Stimulated activated CD8-positive, alpha-beta memory T cell treated with anti-CD3 and anti-CD28 coated beads, Interleukin-2, amount 100 ng/mL, for 48 hours (primary cell): ENCODE measurements around the gene RSPH6A.

ENCODE experiments used
- DNase-seq, 2 donors: peaks; one replicate each; pipeline ENCODE4 v3.0.0-alpha.2; 2020; ENCODE audit warnings: low read depth in 2 of 2

Gene RSPH6A

DNA sequence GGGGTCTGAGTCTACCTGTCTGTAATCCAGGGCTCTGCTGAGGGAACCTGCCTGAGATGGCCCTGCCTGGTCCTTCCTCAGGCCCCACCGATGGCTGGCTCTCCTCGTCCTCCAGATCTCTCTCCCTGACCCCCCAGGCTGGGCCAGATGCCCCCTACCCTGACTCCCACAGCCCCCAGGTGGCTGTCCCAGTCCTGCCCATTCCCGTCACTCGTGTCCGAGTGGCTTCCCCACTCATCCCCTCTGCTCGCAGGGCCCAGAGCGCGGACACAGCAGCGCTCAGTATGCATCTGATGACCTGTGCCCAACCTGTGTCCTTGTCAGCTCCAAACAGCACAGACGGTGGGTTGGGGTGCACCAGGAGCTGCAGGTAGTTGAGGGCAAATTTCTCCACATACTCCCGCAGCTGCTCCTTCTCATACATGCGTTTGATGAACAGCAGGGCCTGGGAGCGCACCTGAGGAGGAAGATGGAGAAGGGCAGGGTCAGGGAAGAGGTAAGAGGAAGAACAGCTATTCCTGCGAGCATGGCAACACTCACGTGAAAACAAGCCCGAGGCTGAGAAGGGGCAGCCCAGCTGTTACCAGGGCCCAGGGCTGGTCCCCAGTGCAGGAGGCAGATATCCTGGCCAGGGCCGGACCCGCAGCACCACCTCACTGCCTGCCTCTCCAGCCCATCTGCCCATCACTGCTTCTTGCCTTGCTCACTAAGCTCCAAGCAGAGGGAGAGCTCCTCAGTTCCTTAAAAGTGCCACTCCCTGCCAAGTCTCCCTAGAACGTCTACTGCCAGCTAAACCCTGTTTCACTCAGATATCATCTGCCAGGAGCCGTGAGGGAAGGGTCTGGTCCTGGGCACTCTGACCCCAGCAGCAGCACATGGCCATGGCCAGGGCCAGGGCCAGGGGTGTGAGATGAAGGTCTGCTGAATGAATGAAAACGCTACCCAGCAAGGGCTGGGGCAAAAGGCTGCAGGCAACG is 11.1 kb upstream of the RSPH6A start:
- no peak for DNase-seq

DNA sequence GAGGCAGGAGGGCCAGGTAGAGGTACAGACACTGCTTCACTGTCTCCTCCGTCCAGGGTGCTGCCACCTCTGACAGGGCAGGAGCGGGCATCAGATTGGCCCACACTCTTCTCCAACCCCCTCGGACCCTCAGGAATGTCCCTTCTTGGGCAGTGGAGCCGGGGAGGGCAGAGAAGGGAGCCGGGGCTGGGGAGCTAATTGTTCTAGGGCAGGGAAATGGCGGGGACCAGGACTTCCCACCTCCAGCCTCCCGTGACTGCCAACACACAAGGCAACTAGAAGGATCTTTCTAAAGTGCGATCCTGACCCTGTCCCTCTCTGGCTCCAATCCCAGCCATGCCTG is 10.1 kb upstream of the RSPH6A start:
- no peak for DNase-seq

DNA sequence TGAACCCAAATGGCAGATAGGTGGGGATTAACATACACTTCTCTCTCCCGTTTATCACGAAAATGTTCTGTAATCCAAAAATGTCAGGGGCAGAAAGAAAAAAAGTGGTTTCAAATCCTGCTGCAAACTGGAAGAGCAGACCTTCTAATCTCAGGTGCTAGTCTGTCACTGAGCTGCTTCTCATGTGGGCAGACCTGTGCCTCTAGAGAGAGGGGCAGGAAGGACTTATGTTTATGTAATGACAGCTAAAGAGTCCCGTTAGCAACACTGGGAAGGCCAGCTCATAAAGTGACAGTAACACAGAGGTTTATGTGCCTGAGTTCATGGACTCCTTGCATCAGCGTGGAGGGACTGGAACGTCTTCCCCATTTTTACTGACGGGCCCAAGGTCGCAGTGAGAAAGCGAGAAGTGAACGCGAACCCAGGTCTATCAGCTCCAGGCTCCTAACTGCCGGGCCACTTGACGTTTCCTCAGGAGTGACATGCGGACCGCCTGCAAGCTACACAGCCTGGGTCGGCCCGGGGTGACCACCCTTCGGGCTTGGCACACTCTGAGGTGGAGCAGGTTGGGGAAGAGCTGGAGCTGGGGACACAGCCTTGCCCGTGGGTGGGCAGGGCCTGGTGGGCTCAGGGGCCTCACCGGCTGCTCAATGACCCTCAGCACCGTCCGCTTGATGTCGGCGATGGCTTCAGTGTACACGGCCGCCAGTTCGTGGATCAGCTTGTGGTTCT is 9.6 kb upstream of the RSPH6A start:
- no peak for DNase-seq

DNA sequence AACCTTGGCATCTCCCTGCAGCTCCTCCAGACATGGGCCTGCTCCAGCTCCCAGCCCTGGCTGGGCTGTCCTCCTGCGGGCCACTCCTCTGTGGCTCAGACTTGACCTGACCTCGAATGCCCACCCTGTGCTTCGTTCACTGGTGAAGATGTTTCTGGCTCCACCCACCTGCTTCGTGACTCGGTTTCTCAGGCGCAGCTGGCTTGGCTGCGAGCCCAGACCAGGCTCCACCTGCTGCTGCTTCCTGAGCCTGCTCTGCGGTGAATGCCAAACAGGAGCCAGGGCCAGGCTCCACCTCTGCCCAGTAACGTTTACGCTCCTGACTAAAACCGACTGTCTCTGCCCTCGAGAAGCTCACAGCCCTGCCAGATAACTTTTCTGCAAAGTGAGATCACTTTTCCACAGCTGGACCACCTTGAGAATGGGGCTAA is 8.9 kb upstream of the RSPH6A start:
- DNase-seq = no peak

DNA sequence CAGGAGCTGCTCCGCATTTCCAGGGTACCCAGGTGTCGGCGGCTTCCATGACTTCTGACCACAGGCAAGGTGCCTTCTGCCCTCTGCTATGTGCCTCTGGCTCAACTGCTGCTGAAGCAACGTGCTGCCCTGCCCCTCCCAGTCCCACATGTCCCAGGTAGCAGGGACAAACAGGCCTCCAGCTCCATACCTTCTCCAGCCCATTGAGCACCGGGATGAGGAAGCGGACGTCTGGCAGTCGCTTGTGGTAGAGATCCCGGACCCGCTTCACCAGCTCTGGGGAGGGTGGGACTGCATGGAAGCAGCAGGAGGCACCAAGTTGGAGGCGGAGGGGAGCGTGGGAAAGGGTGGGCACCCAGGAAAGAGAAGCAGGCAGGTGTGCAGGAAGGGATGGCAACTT is 8.1 kb upstream of the RSPH6A start:
- no peak for DNase-seq

DNA sequence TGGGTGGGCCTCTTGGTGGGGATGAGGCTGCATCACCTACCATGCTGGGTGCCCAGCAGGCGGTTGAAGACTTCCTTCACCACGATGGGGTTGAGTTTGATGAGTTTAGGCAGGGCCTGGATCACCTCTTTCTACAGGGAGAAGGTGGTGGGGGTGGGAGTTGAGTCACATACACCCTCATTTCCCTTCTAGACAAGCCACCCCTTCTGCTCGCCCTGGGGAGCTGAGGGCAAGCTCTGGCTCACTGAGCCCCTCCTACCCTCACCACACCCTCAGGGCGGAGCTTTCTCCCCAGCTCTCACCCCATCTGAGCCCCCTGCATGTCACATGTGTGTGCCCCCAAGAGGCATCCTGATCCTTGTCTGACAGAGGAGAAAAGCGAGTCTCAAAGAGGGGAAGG is 7.6 kb upstream of the RSPH6A start:
- no peak for DNase-seq

DNA sequence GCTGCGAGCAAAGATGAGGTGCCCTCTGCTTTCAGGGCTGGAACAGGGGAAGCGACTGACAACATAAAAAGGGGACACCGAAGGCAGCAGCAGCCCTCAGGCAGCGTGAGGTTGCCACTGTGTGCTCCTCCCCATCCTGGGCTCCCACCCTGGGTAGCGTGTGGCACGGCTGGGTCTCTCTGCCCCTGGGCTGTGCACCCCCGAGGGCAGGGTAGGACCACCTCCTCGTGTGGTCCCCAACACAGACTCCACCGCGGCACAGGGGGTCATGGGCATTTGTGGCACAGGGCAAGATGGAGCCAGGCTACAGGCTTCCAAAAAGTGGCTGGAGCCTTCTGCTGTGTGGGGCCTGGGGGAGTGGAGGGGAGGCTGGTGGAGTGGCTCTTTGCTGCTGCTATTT is 6.5 kb upstream of the RSPH6A start:
- DNase-seq = no peak

DNA sequence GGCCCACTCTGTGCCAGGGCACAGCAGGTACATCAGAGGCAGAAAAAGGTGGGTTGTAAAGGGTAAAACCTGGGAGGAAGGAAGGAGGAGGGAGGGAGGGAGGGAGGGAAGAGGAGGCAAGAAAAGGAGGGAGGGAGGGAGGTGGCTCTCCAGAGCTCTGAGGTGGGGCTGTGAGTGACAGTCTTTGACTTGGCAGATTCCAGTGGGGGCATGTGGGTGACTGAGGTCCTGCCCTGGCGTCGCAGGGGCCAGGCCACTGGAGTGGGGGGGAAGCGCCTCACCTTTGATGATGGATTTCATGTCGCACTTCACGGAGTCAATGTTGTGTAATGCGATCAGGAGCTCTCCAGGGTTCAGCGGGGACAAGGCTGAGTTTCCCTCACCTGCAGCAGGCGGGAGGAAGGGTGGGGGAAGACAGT is 6.0 kb upstream of the RSPH6A start:
- DNase-seq = no peak

DNA sequence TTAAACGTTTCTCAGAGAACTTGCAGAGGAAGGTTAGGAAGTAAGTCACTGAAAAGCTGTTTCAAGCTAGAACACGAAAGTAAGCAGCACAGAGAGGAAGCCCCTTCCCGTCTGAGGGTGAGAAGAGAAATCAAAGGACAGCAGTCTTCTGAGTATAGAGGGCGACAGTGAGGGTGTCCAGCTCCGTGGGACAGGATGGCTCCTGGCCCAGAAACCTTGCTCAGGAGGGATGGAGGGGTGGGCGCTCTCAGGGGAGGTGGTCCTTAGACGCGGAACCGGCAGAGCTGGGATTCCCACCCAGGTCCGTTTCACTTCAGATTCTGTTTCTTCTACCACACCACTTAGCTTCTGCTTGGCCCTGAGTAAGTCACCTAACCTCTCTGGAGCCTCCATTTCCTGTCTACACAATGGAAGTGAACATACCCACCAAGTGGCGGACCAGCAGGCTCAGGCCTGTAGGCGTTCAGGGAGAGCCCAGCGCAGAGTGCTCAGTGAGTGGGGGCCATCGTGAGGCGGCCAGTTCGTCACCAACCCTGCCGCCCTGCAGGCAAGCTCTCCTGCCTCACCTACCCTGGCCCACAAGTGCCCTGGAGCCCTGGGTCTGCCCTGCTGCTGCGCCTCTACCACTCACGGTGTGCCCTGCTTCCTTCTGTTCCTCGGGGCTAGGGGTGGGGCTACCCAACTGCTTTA is 5.5 kb upstream of the RSPH6A start:
- no peak for DNase-seq

DNA sequence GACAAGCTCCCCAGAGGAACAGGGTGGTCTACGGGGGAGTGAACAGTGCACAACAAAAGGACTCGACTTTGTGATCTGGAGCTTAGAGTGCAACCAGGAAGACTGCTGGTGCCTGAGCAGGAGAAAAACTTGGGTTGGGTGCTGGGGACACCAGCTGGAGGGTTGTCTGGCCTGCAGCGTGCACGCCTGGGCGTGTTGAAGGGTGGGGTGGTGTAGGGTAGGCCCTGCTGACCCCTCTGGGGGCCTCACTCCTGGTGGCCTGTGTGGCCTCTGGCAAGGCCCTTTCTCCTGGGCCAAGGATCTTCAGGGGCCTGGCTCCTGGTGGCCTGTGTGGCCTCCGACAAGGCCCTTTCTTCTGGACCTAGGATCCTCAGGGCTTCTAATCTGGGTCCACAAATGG is 4.7 kb upstream of the RSPH6A start:
- DNase-seq = no peak

DNA sequence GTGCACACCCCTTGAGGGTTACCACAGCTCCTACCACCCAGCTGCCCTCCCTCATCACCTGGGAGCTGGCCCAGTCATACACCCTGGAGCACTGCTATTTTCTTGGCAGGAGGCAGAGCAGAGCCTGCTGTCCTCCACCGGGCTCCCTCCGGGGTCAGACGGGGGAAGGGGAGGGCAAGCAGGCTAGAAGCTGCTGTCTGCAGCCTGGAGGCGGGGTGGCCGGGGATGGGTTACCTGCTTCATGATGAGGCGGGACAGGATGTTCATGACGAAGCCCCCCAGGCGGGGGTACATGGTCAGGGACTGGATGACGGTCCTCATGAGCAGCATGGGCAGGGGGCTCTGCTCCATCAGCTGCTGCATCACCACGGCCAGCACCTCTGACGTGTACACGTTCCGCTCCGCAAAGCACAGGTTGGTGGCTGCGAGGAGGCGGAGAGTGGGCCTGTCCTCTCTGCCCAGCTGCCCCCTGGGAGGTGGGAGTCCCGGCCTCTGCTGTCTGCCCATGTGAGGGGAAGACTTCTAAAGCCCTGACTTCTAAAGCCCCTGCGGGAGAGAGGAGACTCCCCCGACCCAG is 2.7 kb upstream of the RSPH6A start:
- no peak for DNase-seq

DNA sequence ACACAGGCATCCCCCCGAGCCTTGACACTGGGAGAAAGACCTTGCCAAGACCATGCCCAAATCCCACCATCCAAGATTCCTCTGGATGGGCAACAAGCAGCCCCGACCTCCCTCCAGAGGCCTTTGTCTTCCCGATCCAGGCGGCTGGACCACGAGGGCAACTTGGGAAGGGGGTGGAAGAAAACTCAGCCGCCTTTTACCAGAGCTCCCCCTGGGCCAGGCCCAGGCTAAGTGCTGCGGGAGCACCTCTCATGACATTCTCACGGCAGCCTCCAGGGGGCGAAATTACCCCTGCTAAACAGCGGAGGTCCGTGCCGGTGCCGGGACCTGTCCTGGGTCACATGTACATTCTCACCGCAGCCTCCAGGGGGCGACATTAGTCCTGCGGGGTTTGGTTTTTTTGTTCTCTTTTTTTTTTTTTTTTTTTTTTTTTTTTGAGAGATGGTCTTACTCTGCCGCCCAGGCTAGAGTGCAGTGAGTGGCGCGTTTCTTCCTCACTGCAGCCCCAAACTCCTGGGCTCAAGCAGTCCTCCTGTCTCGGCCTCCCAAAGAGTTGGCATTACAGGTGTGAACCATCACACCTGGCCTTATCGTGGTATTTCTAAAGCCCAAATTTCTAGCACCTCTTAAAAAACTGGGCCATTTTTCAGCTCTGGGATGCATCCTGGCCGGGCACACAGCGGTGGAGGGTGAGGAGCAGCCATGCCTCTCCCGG is 2.1 kb upstream of the RSPH6A start:
- DNase-seq = peak; percentile 91 to 96

DNA sequence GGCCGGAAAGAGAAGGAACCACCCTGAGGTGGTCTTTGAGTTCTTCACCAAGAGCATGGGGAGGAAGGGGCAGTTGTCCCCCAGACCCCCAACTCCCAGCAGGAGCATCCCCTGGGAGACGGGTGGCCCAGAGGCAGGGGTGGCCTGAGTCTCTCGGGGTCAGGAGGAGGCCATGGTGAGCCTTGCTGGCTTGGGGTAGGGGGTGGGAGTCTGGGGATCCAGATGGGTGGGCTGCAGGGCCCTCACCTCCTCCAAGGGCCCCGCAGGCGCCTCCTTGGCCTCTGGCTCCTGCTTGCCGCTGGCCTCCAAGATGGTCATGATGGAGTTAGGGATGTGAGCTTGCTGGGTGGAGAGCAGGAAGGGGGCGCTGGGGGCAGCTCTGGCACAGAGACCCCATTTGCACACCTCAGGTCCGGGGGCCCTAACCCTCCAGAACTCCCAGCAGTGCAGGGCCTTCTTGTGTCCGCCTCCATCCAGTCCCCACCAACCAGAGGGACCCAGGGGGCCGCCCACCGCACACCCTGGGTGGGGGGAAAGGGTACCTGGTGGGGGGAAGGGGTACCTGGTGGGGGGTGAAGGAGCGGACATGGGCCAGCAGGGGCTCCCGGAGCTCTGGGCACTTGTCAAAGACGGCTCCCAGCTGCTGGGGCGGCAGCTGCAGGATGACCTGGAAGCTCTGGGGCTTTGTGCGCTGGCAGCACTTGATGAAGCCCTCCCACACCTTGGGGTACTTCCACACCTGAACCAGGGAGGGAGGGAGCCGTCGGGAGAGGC is 1.3 kb upstream of the RSPH6A start:
- DNase-seq = no peak

DNA sequence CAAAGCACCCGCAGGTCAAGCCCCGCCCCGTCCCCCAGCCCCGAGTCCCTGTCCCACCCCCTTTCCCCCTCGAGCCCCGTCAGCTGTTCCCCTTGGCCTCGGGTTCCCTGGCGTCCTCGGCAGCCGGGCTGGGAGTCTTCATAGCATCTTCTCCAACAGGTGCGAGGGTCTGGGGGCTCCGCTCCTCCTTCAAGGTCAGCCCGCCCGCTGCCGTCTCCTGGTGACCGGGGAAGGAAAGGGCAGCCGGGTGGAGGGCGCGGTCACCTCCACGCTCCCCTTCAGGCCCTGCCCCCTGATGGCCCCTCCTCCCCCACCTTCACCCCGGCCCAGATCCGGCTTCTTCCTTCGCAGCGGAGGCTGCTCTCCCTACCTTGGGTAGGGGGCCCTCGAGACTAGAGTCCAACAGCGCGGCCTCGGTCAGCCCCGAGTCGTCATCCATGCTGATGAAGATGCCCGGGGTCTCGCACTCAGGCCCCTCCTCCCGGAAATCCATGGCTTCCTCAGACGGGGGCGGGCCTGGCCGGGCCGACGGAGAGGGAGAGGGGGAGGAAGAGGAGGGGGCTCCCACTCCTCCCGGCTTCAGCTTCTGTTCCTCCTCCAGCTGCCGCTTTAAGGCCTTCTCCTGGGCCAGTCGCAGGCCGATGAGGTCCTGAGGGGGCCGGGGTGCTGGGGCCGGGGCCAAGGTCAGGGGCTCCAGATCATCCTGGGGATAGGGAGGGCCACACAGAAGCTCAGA is 541 bp upstream of the RSPH6A start:
- DNase-seq = no peak

DNA sequence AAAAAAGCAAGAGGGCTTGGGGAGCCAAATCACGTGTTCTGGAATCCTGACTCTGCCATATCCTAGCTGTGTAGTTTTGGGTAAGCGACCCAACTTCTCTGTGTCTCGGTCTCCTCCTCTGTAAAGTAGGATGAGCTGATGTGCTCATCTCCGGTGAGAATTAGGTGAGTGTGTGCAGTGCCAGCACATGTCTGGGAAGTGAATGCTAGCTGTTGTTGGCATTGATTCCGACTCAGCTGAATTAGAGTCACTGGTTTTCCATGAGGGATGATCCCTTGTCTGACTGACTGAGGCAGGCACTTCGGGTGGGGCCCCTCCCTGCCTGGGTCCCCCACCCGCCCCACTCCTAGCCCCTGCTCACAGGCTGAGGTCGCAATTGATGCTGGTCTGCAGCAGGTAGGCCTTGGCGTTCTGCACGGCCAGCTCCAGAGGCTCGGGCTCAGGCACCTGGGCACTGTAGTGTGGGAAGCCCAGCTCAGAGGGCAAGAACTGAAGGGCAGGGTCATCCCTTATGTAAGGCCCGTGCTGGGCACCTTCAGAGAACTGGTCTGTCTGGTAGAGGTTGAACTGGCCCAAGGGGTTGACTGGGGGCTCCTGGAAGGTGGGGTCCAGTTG is 835 bp downstream of the RSPH6A start:
- DNase-seq = no peak

DNA sequence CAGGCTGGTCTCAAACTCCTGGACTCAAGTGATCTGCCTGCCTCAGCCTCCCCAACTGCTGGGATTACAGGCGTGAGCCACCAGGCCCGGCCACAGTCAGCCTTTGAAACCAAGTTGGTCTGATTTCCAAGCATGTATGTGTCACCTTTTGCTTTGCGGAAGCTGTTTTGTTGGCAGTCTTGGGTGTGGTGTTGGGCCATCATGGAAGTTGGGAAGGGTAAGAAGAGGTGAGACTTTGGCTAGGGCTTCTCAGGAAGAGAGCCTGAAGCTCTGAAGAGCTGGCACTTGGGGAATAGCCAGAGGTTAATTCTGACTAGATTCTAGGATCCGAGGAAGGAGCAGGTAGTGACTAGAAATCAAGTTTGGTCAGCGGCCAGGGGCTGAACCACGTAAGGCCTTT is 2.8 kb downstream of the RSPH6A start:
- DNase-seq = no peak

DNA sequence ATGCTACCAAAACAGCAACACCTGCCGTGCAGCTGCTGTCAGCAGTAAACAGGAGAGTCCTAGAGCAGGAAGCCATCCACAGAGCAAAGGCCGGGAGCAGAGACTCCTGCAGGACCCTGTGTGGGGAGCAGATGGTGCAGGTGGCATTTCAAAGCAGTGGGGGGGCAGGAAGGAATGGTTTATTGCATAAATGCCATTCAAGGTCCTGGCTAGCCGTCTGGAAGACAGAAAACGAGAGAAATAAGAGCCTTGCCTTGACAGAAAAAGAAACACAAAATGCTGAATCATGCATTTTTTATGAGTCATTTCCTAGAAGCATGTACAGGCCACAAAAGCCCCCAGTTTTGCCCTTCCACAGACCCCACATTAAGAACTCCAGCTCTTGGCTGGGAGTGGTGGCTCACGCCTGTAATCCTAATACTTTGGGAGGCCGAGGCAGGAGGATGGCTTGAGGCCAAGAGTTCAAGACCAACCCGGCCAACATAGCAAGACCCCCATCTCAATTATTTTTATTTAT is 5.4 kb downstream of the RSPH6A start:
- DNase-seq = no peak

DNA sequence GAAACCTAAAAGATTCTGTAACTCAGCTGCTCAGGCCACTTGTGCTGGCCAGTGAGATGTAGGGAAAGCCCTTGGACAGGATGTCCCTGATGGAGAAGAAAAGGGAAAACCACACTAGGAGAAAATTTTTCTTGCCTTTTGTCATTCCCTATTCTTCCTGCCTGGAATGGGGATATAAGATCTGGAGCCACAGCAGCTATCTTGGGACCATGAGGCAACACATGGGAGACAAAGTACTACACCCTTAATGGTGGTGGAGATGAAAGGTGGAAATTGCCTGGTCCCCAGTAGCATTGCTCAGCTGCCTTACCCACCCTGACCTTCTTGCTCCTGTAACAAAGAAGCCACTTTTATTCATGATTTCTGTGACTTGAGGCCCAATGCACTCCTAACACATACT is 9.4 kb downstream of the RSPH6A start:
- no peak for DNase-seq

DNA sequence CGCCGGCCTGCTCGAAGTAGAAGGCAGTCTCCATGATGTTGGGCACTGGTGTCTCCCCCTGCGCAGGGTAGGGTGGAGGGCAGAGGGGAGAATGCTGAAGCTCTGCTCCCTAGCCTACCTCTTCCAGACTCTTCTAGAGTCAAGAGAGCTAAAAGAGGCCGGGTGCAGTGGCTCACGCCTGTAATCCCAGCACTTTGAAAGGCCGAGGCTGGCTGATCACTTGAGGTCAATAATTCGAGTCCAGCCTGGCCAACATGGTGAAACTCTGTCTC is 10.2 kb downstream of the RSPH6A start:
- no peak for DNase-seq
